ENCODE data around the gene PTGR3. TPM values are rescaled to one million over a fixed set of nuclear protein-coding genes. Genes with fewer than 3 reads are reported as not detected.

The PTGR3 gene
- total RNA-seq, 4 donors from 2014 or later = 12.2 to 25.2 (median 16.7) TPM

DNA sequence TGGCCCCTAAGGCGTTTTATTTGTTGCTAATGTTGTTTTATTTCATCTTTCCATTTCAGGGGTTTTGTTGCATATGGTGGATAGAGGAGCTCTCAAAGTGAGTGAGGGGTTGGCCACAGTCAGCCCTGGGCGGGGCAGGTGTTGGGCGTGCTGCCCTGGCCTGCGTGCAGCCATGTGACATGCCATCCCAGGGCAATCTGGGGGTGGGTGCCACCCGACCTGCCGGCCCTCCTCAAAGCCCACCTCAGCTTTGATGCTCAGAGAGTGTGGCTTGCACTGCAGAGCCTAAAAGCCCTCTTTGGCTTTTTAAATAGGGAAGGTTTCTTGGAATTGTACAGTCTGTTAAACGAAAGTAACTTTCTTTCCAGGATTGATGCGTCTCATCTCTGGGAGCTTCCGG is 20.0 kb upstream of the PTGR3 start:
- 87 to 100% methylated on average over 2 to 8 of the region's 9 CpGs for WGBS, 2 donors
- no peaks in the 10 kb centered on the region for H3K27me3 ChIP-seq
- peaks cover 9 to 76% (median 21%) of the 10 kb centered on the region in 3 donors for H3K4me1 ChIP-seq
- intact Hi-C loops (cut with DNase I) = no loop called here
- H3K9me3 ChIP-seq = no peaks in the 10 kb centered on the region
- DNase-seq = no peak
- peaks cover 0 to 10% (median 0%) of the 10 kb centered on the region in 3 donors for H3K36me3 ChIP-seq
- no peak overlapping the region for H3K27ac ChIP-seq
- TF ChIP-seq POLR2A (IDR thresholded peaks at IDR 0.05) (no peak), CTCF (IDR thresholded peaks at IDR 0.05) (no peak)
- H3K4me3 ChIP-seq = no peak overlapping the region

- peaks cover 18 to 80% (median 29%) of the 10 kb centered on the region in 3 donors for H3K4me1 ChIP-seq
- peak overlapping the region in 3 of 4 donors; percentile 45 to 59 (median 49) for H3K27ac ChIP-seq
- H3K27me3 ChIP-seq = no peaks in the 10 kb centered on the region
- H3K36me3 ChIP-seq = peaks cover 0 to 10% (median 0%) of the 10 kb centered on the region in 3 donors
- TF ChIP-seq POLR2A (IDR thresholded peaks at IDR 0.05) = no peak
- no peak for TF ChIP-seq CTCF (IDR thresholded peaks at IDR 0.05)
- peak overlapping the region in 1 of 4 donors; percentile 51 for H3K4me3 ChIP-seq
- no peaks in the 10 kb centered on the region for H3K9me3 ChIP-seq
- DNase-seq = no peak
- 51 to 73% methylated on average over 10 to 11 of the region's 11 CpGs for WGBS, 2 donors
- intact Hi-C loops (cut with DNase I) = no loop called here
Measured at GRCh38 chr18:75227535-75228296, 18.8 kb upstream of the PTGR3 start.

DNA sequence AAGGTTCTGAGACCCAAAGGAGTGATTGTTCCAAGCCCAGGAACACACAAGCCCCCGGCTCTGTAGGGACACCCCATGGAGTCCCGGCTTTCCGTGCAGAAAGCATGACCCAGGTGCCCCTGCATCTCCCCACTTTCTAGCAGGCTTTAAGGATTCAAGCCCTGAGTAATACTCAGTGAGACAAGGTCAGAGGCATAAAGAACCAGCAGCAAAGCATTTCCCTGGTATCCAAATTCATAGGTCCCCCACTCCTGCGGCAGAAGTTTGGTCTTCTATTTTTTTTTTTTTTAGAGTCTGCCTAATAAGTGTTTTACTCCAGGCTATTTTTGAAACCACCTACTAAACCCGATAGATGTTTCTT is 18.0 kb upstream of the PTGR3 start:
- WGBS, 2 donors = 34 to 62% methylated on average over 3 to 5 of the region's 5 CpGs
- TF ChIP-seq CTCF (IDR thresholded peaks at IDR 0.05) (no peak), POLR2A (IDR thresholded peaks at IDR 0.05) (no peak)
- H3K27me3 ChIP-seq = no peaks in the 10 kb centered on the region
- peak overlapping the region in 3 of 4 donors; percentile 53 to 64 (median 59) for H3K27ac ChIP-seq
- peaks cover 0 to 10% (median 0%) of the 10 kb centered on the region in 3 donors for H3K36me3 ChIP-seq
- H3K4me3 ChIP-seq = peak overlapping the region in 3 of 4 donors; percentile 13 to 51 (median 16)
- peaks cover 18 to 88% (median 36%) of the 10 kb centered on the region in 3 donors for H3K4me1 ChIP-seq
- intact Hi-C loops (cut with DNase I) = no loop called here
- no peaks in the 10 kb centered on the region for H3K9me3 ChIP-seq
- DNase-seq = no peak

DNA sequence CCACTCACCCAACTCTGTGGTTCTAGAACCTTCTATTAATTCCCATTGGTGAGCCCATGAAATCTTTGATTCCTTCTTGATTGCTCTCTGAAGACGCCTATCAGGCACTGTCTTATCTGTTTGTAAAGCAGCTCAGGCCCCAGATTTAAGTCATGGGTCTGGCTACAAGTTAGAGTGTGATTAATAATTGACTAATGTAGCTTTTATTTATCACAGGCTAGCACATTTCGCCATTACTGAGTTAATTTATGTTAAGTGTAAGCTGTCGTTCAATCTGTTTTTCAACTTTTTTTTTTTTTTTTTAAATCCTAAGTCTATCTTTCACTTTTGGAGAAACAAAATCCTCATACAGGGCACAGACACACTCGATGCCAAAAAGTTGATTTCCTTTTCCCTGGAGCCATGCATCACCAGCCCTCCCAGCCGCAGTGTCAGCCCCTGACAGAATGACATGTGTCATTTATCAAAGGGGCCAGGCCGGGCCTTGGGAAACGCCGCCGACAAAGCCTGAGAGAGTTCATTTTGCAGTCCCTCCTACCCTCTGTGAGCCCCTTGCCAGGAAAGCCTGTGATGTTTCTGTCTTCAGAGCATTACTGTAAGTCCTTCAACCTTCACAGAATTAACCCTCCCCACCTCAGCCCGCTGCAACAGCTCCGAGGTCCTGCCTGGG is 17.5 kb upstream of the PTGR3 start:
- H3K27ac ChIP-seq = peak overlapping the region in 3 of 4 donors; percentile 53 to 64 (median 59)
- no peak for DNase-seq
- H3K4me1 ChIP-seq = peaks cover 18 to 90% (median 38%) of the 10 kb centered on the region in 3 donors
- H3K9me3 ChIP-seq = no peaks in the 10 kb centered on the region
- peak overlapping the region in 3 of 4 donors; percentile 13 to 51 (median 16) for H3K4me3 ChIP-seq
- WGBS, 2 donors = 24 to 32% methylated on average over 7 to 10 of the region's 11 CpGs
- intact Hi-C loops (cut with DNase I) = no loop called here
- H3K36me3 ChIP-seq = peaks cover 0 to 10% (median 0%) of the 10 kb centered on the region in 3 donors
- TF ChIP-seq POLR2A (IDR thresholded peaks at IDR 0.05) (no peak), CTCF (IDR thresholded peaks at IDR 0.05) (no peak)
- H3K27me3 ChIP-seq = no peaks in the 10 kb centered on the region

Measured in esophagus squamous epithelium (tissue), 5 donors.